OCI-LY7 (cell line): ENCODE results near the gene NPFFR2. TPM values are rescaled to one million over a fixed set of nuclear protein-coding genes. Genes with fewer than 3 reads are reported as not detected.

Experiments
- BruUV-seq: library from RNA; stranded (reverse); fragments of 400-500 nt; replicated peaks from 2 replicates; lab custom pipeline; 2021; lab: Mats Ljungman, UMichigan
- CTCF ChIA-PET: fragments of 300-600 bp; sonication (Branson Sonifier 250); formaldehyde crosslinking; loops from one replicate; lab custom pipeline; 2022; ENCODE audit warnings: antibody characterized with exemption; ENCODE audit not compliant: unreplicated experiment; lab: Charles Lee
- POLR2A ChIA-PET: fragments of 300-600 bp; sonication (Branson Sonifier 250); formaldehyde crosslinking; loops from one replicate; lab custom pipeline; 2022; ENCODE audit warnings: antibody characterized with exemption; lab: Charles Lee
- DNase-seq: peaks from one replicate; pipeline ENCODE4 v3.0.0-alpha.2; 2015; ENCODE audit warnings: low spot score
- H2AFZ ChIP-seq: fragments of 200-600 bp; sonication (generic), shearing (Covaris generic); 2 replicates; pipeline ENCODE4 v1.6.1; 2014; ENCODE audit warnings: mild to moderate bottlenecking, antibody characterized with exemption, low read length, moderate library complexity
- H3K27ac ChIP-seq: fragments of 200-600 bp; sonication (generic); 2 replicates; pipeline ENCODE4 v1.5.1; 2014; ENCODE audit warnings: mixed run types, low read depth, mild to moderate bottlenecking, moderate library complexity, low read length, inconsistent platforms; ENCODE audit not compliant: poor library complexity, severe bottlenecking
- H3K36me3 ChIP-seq: fragments of 200-600 bp; sonication (generic); 2 replicates; pipeline ENCODE4 v1.6.1; 2014; ENCODE audit warnings: mild to moderate bottlenecking, antibody characterized with exemption, low read length, moderate library complexity, mixed read lengths; ENCODE audit not compliant: insufficient read depth
- H3K4me1 ChIP-seq: fragments of 200-600 bp; sonication (generic); 2 replicates; pipeline ENCODE4 v1.5.1; 2014; ENCODE audit warnings: mild to moderate bottlenecking, low read length; ENCODE audit not compliant: insufficient read depth, poor library complexity, severe bottlenecking
- H3K4me2 ChIP-seq: fragments of 200-600 bp; sonication (generic); 2 replicates; pipeline ENCODE4 v1.6.1; 2014; ENCODE audit warnings: mild to moderate bottlenecking, low read length
- H3K4me3 ChIP-seq: fragments of 200-600 bp; sonication (generic); 2 replicates; pipeline ENCODE4 v1.5.1; 2014; ENCODE audit warnings: mild to moderate bottlenecking, low read depth, low read length; ENCODE audit not compliant: poor library complexity, severe bottlenecking
- H3K79me2 ChIP-seq: fragments of 200-600 bp; sonication (generic); 2 replicates; pipeline ENCODE4 v1.6.1; 2016; ENCODE audit warnings: low read depth, mild to moderate bottlenecking, low read length, moderate library complexity, mixed read lengths; ENCODE audit not compliant: insufficient read depth
- H3K9me2 ChIP-seq: fragments of 200-600 bp; sonication (generic); 2 replicates; pipeline ENCODE4 v1.6.1; 2016; ENCODE audit warnings: mild to moderate bottlenecking, low read length, mixed read lengths; ENCODE audit not compliant: insufficient read depth
- H3K9me3 ChIP-seq: fragments of 200-600 bp; sonication (generic); 2 replicates; pipeline ENCODE4 v1.6.1; 2014; ENCODE audit warnings: mild to moderate bottlenecking, mixed run types, low read length, mixed read lengths
- H4K20me1 ChIP-seq: fragments of 200-600 bp; sonication (generic); 2 replicates; pipeline ENCODE4 v1.6.1; 2014; ENCODE audit warnings: mild to moderate bottlenecking, antibody characterized with exemption, low read length, moderate library complexity, mixed read lengths; ENCODE audit not compliant: insufficient read depth
- CTCF ChIP-seq: fragments of 200-600 bp; sonication (generic); conservative IDR thresholded peaks from 2 replicates; pipeline ENCODE4 v1.5.1; 2014; ENCODE audit warnings: mild to moderate bottlenecking, antibody characterized with exemption, low read length, moderate library complexity, mixed read lengths
- EZH2phosphoT487 ChIP-seq: fragments of 200-600 bp; sonication (generic); IDR thresholded peaks from 2 replicates; pipeline ENCODE4 v1.6.1; 2018; ENCODE audit warnings: low read depth, borderline replicate concordance, mild to moderate bottlenecking, mixed run types, antibody characterized with exemption, low read length, moderate library complexity, mixed read lengths
- intact Hi-C: fragments of 100-400 bp; cut with micrococcal nuclease; formaldehyde crosslinking; loops from one replicate; pipeline ENCODE4 v1.10.0; 2022; ENCODE audit not compliant: unreplicated experiment
- total RNA-seq, 2 experiments: library from RNA; depleted of rRNA in 1 of 2; stranded (reverse); fragments of >200 nt in 1 of 2; shearing (Covaris generic) in 1 of 2; gene quantifications; 2 replicates each; pipeline ENCODE4 v1.2.3, GENCODE V29; 2014 to 2022

The NPFFR2 gene
- total RNA-seq, 2 experiments from 2014 or later: not detected

DNA sequence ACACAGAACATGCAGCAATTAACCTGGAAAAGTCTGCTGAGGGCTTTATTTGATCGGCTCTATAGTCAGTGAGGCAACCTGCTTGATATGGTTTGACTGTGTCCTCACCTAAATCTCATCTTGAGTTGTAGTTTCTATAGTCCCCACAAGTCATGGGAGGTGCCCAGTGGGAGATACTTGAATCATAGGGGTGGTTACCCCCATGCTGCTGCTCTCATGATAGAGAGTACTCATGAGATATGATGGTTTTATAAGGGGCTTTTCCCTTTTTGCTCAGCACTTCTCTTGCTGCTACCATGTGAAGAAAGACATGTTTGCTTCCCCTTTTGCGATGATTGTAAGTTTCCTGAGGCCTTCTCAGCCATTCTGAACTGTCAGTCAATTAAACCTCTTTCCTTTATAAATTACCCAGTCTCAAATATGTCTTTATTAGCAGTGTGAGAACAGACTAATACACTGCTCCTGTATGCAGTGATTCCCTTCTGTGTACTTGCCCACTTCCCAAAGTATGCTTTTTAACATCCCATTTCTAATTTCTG lies 78.2 kb downstream of the NPFFR2 start:
- BruUV-seq: no TSS peak
- intact Hi-C loops: no loop called here
- ChIA-PET CTCF (no interaction called here), POLR2A (interaction anchor here (0.7 kb wide), 1 partner anchor 133 kb away, joined by 3 read pairs; no protein-coding TSS in a partner anchor)
- Histone ChIP-seq H3K4me3 (no peak overlapping the region), H2AFZ (no peak overlapping the region), H3K4me1 (no peaks in the 10 kb centered on the region), H3K4me2 (no peak overlapping the region), H4K20me1 (no peaks in the 10 kb centered on the region), H3K27ac (no peak overlapping the region), H3K9me2 (no peaks in the 10 kb centered on the region), H3K79me2 (no peaks in the 10 kb centered on the region), H3K9me3 (no peaks in the 10 kb centered on the region), H3K36me3 (no peaks in the 10 kb centered on the region)
- DNase-seq: no peak
- TF ChIP-seq CTCF (no peak), EZH2phosphoT487 (no peak)

GRCh38 chr4:72110886-72111285 lies 79.1 kb downstream of the NPFFR2 start:
- Histone ChIP-seq H3K79me2 (no peaks in the 10 kb centered on the region), H3K27ac (no peak overlapping the region), H4K20me1 (no peaks in the 10 kb centered on the region), H3K9me2 (no peaks in the 10 kb centered on the region), H3K4me1 (no peaks in the 10 kb centered on the region), H3K9me3 (no peaks in the 10 kb centered on the region), H3K4me2 (no peak overlapping the region), H2AFZ (no peak overlapping the region), H3K36me3 (no peaks in the 10 kb centered on the region), H3K4me3 (no peak overlapping the region)
- DNase-seq: no peak
- no TSS peak for BruUV-seq
- intact Hi-C loops: no loop called here
- POLR2A ChIA-PET: interaction anchor here (0.7 kb wide), 1 partner anchor 134 kb away, joined by 3 read pairs; no protein-coding TSS in a partner anchor
- CTCF ChIA-PET: no interaction called here
- TF ChIP-seq CTCF (no peak), EZH2phosphoT487 (no peak)

GRCh38 chr4:72111863-72112262 lies 80.1 kb downstream of the NPFFR2 start:
- no peak overlapping the region for H2AFZ ChIP-seq
- H3K4me2 ChIP-seq: no peak overlapping the region
- no peak overlapping the region for H3K4me3 ChIP-seq
- no peak for TF ChIP-seq CTCF
- no peak for TF ChIP-seq EZH2phosphoT487
- H3K9me2 ChIP-seq: no peaks in the 10 kb centered on the region
- POLR2A ChIA-PET: no interaction called here
- no peak overlapping the region for H3K27ac ChIP-seq
- H3K36me3 ChIP-seq: no peaks in the 10 kb centered on the region
- H4K20me1 ChIP-seq: no peaks in the 10 kb centered on the region
- CTCF ChIA-PET: no interaction called here
- BruUV-seq: no TSS peak
- no peaks in the 10 kb centered on the region for H3K9me3 ChIP-seq
- DNase-seq: no peak
- no peaks in the 10 kb centered on the region for H3K79me2 ChIP-seq
- intact Hi-C loops: no loop called here
- no peaks in the 10 kb centered on the region for H3K4me1 ChIP-seq
